ENCODE data around the gene RXRA.

DNA sequence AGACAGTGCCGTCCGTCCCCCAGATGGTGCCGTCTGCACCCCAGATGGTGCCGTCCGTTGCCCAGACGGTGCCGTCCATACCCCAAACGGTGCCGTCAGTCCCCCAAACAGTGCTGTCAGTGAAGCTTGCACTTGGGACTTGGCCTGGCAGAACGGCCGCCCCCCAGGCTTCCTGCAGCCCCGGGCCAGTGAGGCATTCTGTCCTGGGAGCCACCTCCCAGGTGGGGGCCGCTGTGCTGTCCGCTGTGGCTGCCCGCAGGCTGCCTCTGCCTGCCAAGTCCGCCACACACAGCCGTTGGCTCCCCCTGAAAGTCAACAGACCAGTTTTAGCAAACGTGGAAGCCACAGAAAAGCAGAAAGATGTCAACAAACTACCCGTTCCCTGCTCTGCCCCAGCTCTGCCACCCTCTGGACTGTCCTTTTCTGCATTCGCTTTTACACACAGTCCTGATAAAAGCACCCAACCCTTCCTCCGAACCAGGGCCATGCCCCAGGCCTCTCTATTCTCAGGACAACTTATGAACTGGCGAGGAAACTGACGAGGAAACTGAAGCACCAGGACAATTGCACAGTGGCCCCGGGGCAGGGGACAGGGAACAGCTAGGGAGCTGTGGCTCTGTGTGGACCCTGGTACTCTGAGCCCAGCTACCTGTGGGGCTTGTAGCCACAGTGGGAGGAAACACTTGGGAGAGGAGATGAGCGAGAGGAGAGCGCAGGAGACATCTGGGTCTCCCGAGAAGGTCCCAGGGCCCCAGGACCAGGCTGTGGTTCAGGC lies 39.6 kb upstream of the RXRA start:
- TF ChIP-seq POLR2A (IDR thresholded peaks at IDR 0.05), result no peak
- no peak for TF ChIP-seq POLR2AphosphoS5 (IDR thresholded peaks at IDR 0.05; ENCODE audit: insufficient read depth in 1 of 2, low read depth in 1 of 2)

All from vagina (tissue), 2 donors.